ENCODE results near the gene HBZ.
"Not testable (repeated sequence)": the region's sequence is repeated elsewhere in the genome, so short reads cannot be mapped to it uniquely, and the experiment has no call there.

The HBZ gene

GRCh38 chr16:146646-147045 is 5.8 kb upstream of the HBZ start:
- Mint-ChIP-seq H3K4me1 (no peaks in the 10 kb centered on the region), H3K4me3 (no peak overlapping the region), H3K27me3 (peaks cover 54% of the 10 kb centered on the region), H3K27ac (no peak overlapping the region), H3K36me3 (no peaks in the 10 kb centered on the region), H3K9me3 (no peaks in the 10 kb centered on the region)
- DNase-seq, result no peak
- CTCF ChIA-PET, result no interaction called here

- no peak overlapping the region for H3K27ac Mint-ChIP-seq
- no peak overlapping the region for H3K4me3 Mint-ChIP-seq
- H3K9me3 Mint-ChIP-seq, result no peaks in the 10 kb centered on the region
- H3K36me3 Mint-ChIP-seq, result no peaks in the 10 kb centered on the region
- H3K4me1 Mint-ChIP-seq, result peaks cover 2% of the 10 kb centered on the region
- DNase-seq, result no peak
- CTCF ChIA-PET, result no interaction called here
- peaks cover 59% of the 10 kb centered on the region for H3K27me3 Mint-ChIP-seq
These were observed 3.3 kb upstream of the HBZ start for GRCh38 chr16:149024-149660.

DNA sequence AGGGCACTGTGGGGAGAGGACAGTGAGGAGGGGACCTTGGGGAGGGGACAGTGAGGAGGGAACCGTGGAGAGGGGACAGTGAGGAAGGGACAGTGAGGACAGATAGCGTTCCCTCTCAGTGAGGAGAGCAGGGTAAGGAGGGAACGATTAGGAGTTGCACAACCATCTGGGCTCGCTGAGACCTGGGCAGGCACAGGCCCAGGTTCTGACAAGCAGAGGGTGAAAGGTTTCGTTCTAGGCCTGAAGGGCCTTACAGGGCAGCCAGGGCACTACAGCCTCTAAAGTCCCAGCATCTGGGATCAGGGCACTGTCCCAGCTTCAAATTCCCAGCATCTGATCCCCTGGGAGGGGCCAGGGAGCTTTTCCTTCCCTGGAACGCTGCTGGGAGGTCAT is 681 bp downstream of the HBZ start:
- H3K4me3 Mint-ChIP-seq, H3K27ac Mint-ChIP-seq, H3K9me3 Mint-ChIP-seq, H3K36me3 Mint-ChIP-seq, CTCF ChIA-PET, DNase-seq: not testable (repeated sequence)
- Mint-ChIP-seq H3K4me1 (peaks cover 11% of the 10 kb centered on the region), H3K27me3 (peaks cover 74% of the 10 kb centered on the region)

DNA sequence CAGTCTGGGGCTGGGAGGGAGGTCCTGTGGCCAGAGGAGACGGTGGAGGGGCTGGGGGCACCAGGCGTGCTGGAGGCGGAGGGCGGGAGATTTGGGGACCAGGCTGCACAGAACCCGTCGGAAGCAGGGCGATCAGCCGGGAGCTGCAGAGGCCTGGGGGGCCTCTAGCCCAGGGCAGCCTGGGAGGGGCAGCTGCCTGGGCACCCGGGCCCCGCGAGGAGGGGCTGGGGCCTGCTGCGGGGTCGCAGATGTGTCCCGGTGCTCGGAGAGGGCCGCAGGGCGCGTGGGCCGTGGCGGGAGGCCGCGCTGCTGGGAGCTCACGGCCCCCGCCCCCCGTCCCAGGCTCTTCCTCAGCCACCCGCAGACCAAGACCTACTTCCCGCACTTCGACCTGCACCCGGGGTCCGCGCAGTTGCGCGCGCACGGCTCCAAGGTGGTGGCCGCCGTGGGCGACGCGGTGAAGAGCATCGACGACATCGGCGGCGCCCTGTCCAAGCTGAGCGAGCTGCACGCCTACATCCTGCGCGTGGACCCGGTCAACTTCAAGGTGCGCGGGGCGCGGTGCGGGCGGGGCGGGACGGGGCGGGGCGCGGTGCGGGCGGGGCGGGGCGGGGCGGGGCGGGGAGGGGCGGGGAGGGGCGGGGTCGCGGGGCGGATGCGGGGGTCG is 1.2 kb downstream of the HBZ start:
- H3K4me3 Mint-ChIP-seq, H3K36me3 Mint-ChIP-seq, DNase-seq, CTCF ChIA-PET, H3K9me3 Mint-ChIP-seq, H3K27ac Mint-ChIP-seq: not testable (repeated sequence)
- Mint-ChIP-seq H3K4me1 (peaks cover 11% of the 10 kb centered on the region), H3K27me3 (peaks cover 72% of the 10 kb centered on the region)

DNA sequence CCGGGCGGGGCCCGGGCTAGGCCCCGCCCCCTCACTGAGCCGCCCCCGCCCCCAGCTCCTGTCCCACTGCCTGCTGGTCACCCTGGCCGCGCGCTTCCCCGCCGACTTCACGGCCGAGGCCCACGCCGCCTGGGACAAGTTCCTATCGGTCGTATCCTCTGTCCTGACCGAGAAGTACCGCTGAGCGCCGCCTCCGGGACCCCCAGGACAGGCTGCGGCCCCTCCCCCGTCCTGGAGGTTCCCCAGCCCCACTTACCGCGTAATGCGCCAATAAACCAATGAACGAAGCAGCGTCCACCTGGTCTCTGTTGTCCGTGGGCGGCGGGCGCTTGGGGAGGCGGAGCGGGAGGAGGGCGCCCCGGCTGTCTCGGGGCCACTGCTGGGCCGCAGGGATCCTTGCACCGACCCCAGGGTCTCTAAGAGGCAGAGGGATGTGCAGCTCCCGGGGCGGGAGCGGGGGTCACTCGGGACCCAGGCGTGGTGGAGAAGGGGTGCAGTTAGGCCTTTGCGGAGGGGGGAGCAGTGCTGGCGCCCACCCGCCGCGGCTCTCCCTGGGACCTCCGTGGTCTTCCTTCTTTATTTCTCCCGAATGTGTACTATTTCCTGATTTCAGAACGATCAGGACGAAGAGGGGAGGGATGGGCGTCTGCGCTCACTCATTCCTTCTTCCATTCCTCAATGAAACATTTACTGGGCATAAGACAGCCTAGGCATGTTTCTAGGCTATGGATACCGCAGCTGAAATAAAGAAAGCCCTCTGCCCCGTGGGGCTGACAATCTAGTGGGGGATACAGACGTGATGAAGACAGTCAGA is 2.0 kb downstream of the HBZ start:
- CTCF ChIA-PET, result no interaction called here
- peaks cover 71% of the 10 kb centered on the region for H3K27me3 Mint-ChIP-seq
- H3K4me1 Mint-ChIP-seq, result peaks cover 11% of the 10 kb centered on the region
- H3K4me3 Mint-ChIP-seq, result peak overlapping the region; percentile 53
- H3K36me3 Mint-ChIP-seq, result no peaks in the 10 kb centered on the region
- peak; percentile 36 for DNase-seq
- H3K27ac Mint-ChIP-seq, result no peak overlapping the region
- H3K9me3 Mint-ChIP-seq, result no peaks in the 10 kb centered on the region

DNA sequence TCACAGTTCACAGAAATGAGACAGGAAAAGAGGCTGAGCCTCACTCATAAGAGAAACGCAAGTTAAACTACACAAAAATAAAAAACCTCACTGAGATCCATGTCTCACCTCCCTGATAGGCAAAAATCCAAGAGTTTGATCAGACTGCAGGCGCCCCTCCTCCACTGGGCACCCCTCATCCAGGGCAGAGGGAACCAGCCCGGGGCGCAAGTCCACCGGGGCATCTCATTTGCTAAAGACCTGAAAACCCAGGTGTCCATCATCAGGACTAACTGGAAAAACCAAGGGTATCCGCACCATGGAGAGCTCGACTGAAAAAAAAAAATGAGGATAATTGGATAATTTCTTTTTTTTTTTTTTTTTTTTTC is 2.6 kb downstream of the HBZ start:
- Mint-ChIP-seq H3K36me3 (no peaks in the 10 kb centered on the region), H3K9me3 (no peaks in the 10 kb centered on the region), H3K4me3 (peak overlapping the region; percentile 53), H3K27me3 (peaks cover 70% of the 10 kb centered on the region), H3K4me1 (peaks cover 11% of the 10 kb centered on the region), H3K27ac (peak overlapping the region; percentile 4)
- CTCF ChIA-PET, result interaction anchor here (3.3 kb wide), 1 partner anchor 48 kb away, joined by 8 read pairs; no protein-coding TSS in a partner anchor
- DNase-seq, result no peak

- no peak overlapping the region for H3K27ac Mint-ChIP-seq
- CTCF ChIA-PET, result no interaction called here
These were observed 6.8 kb downstream of the HBZ start for GRCh38 chr16:159136-159849.

DNA sequence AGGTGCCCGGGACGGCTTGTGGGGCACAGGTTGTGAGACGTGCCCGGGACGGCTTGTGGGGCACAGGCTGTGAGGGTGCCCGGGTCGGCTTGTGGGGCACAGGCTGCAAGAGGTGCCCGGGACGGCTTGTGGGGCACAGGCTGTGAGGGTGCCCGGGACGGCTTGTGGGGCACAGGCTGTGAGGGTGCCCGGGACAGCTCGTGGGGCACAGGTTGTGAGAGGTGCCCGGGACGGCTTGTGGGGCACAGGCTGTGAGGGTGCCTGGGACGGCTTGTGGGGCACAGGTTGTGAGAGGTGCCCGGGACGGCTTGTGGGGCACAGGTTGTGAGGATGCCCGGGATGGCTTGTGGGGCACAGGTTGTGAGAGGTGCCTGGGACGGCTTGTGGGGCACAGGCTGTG is 7.8 kb downstream of the HBZ start:
- H3K27me3 Mint-ChIP-seq, result peaks cover 71% of the 10 kb centered on the region
- H3K9me3 Mint-ChIP-seq, DNase-seq, CTCF ChIA-PET, H3K4me3 Mint-ChIP-seq, H3K36me3 Mint-ChIP-seq, H3K27ac Mint-ChIP-seq, H3K4me1 Mint-ChIP-seq: not testable (repeated sequence)

More at GRCh38 chr16:159136-159849, 6.8 kb downstream of the HBZ start:
- H3K36me3 Mint-ChIP-seq, result no peaks in the 10 kb centered on the region
- DNase-seq, result no peak
- H3K27me3 Mint-ChIP-seq, result peaks cover 75% of the 10 kb centered on the region
- no peaks in the 10 kb centered on the region for H3K9me3 Mint-ChIP-seq
- H3K4me1 Mint-ChIP-seq, result peaks cover 10% of the 10 kb centered on the region
- no peak overlapping the region for H3K4me3 Mint-ChIP-seq

- CTCF ChIA-PET, result no interaction called here
- Mint-ChIP-seq H3K27me3 (peaks cover 71% of the 10 kb centered on the region), H3K27ac (no peak overlapping the region), H3K36me3 (no peaks in the 10 kb centered on the region), H3K4me1 (peaks cover 2% of the 10 kb centered on the region), H3K4me3 (no peak overlapping the region), H3K9me3 (no peaks in the 10 kb centered on the region)
- DNase-seq, result no peak
These were observed 8.3 kb downstream of the HBZ start for GRCh38 chr16:160691-161190.

DNA sequence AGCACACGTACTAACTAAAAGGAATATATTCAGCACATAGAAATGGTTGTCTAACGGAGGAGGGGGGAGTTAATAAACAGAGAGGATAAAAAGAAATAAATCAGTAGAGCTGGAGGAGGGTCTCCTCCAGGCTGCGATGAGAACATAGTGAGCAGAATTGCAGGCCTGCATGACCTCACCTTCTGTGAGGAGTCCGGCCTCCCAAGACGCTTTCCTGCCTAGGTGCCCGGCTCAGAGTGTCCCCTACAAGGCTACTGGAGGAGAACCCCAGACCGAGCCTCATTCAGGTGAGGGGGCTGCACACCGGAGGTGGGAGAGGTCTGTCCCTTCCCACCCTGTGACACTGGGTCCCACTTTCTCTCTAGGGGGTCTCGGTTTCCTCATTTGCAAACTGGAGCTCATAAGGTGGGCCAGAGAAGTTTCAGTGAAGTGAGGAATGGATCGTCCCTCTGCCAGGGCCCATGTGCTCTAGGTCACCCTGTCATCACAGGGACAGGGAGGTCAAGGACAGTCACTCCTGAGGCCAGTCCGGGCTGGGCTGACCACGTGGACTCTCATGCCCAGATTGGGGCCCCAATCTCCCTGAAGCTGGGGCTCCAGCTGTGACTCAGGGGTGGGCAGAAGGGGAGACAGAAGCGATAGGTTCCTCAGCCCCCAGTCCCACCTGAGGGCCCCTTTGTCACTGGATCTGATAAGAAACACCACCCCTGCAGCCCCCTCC is 10.0 kb downstream of the HBZ start:
- Mint-ChIP-seq H3K4me3 (no peak overlapping the region), H3K36me3 (no peaks in the 10 kb centered on the region), H3K9me3 (no peaks in the 10 kb centered on the region), H3K4me1 (peaks cover 5% of the 10 kb centered on the region), H3K27me3 (peaks cover 72% of the 10 kb centered on the region), H3K27ac (no peak overlapping the region)
- no peak for DNase-seq
- CTCF ChIA-PET, result no interaction called here

GRCh38 chr16:163139-163538 is 10.7 kb downstream of the HBZ start:
- H3K4me3 Mint-ChIP-seq, H3K4me1 Mint-ChIP-seq, H3K9me3 Mint-ChIP-seq, DNase-seq, H3K27ac Mint-ChIP-seq, H3K36me3 Mint-ChIP-seq, CTCF ChIA-PET: not testable (repeated sequence)
- H3K27me3 Mint-ChIP-seq, result peaks cover 78% of the 10 kb centered on the region

DNA sequence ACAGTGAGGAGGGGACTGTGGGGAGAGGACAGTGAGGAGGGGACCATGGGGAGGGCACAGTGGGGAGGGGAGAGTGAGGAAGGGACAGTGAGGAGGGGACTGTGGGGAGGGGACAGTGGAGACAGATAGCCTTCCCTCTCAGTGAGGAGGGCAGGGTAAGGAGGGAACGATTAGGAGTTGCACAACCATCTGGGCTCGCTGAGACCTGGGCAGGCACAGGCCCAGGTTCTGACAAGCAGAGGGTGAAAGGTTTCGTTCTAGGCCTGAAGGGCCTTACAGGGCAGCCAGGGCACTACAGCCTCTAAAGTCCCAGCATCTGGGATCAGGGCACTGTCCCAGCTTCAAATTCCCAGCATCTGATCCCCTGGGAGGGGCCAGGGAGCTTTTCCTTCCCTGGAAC is 11.3 kb downstream of the HBZ start:
- DNase-seq, H3K27ac Mint-ChIP-seq, H3K4me1 Mint-ChIP-seq, H3K36me3 Mint-ChIP-seq, H3K9me3 Mint-ChIP-seq, CTCF ChIA-PET, H3K4me3 Mint-ChIP-seq: not testable (repeated sequence)
- H3K27me3 Mint-ChIP-seq, result peaks cover 80% of the 10 kb centered on the region

GRCh38 chr16:164134-164823 is 11.8 kb downstream of the HBZ start:
- H3K9me3 Mint-ChIP-seq, H3K36me3 Mint-ChIP-seq, CTCF ChIA-PET, H3K4me3 Mint-ChIP-seq, DNase-seq, H3K4me1 Mint-ChIP-seq, H3K27ac Mint-ChIP-seq: not testable (repeated sequence)
- peaks cover 81% of the 10 kb centered on the region for H3K27me3 Mint-ChIP-seq

Measured in activated naive CD4-positive, alpha-beta T cell treated with anti-CD3 and anti-CD28 coated beads, Interleukin-2, amount 10 ng/mL, durations not matched to agents 7 days and 5 days (primary cell).